ENCODE data around the gene RNF111. TPM values are rescaled to one million over a fixed set of nuclear protein-coding genes. Genes with fewer than 3 reads are reported as not detected.

RNF111 gene
- total RNA-seq, 1 donor from 2014 or later, result 37.8 TPM

DNA sequence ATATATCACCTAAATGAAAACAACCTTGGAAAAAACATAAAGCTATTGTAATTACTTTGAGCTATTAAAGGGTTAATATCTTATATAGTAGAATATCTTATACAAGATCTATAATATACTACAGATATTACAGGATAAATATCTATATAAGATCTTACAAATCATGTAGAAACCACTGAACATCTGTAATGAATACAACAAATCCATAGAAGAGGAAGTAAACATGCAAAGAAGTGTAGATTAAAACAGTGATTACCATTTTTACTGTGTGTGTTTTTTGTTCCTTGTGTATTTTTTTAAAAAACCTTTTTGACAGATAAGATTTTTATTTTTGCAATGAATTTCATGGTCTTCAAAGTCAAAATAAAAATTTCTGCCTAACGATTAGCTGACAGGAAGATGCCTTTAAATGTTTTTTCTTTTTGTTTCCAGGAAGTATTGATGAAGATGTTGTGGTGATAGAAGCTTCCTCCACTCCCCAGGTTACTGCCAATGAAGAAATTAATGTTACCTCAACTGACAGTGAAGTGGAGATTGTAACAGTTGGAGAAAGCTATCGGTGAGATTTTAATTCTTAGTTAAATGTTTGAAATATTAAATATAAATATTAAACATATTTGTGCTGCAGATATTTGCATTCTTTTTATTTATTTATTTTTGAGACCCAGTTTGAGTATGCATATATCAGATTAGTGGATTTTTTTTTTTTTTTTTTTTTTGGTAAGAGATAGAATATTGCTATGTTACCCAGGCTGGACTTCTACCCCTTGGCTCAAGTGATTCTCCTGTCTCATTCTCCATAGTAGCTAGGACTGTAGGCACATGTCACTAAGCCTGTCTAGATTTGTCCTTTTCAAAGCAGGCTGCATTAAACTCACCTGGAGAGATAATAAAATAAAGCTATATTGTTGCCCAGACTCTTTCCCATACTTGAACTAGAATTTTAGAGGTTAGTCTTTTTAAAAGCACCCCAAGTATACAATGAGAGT lies 64.7 kb downstream of the RNF111 start:
- intact Hi-C loops (cut with micrococcal nuclease), result loop anchor here (5.0 kb wide), 1 partner anchor 65 kb away; the partner anchor contains the start of gene RNF111

DNA sequence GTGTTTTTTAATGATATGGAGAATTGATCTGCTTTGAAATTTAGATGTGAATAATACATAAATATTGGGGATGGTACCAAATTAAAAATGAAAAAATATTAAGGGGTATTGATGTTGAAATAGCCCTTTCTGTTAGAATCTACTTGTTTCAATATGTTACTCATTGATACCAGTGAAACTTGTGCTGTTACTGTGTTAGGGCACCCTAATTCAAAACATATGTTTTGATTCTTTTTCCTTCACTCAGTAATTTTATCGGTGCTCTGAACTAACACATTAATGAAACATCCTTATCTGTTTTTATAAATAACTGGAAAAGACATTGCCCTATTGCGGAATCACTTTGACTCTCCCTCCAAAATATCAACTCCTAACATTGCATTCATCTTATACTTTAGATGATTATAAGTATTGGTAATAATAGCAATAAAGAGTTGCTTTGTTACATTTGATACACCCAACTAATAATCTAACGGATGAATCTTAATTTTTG lies 65.5 kb downstream of the RNF111 start:
- intact Hi-C loops (cut with micrococcal nuclease), result loop anchor here (5.0 kb wide), 1 partner anchor 66 kb away; the partner anchor contains the start of gene RNF111

DNA sequence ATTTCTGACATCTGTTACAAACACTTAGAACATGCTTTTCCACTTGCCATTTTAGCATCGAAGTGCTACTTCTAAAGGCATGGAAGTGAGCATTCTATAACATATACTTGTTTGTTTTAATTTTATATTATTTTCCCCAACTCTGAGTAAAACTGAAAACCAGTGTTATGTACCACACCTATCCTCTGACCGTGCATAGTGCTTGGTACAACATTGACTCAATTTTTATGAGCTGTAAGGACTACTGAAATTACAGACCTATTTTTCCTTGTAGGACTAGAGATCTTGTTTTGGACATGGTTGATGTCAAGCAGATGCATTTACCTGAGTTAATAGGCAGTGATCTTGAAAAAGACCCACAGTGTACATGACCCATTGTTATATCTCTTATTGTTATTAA lies 66.0 kb downstream of the RNF111 start:
- intact Hi-C loops (cut with micrococcal nuclease), result loop anchor here (5.0 kb wide), 1 partner anchor 66 kb away; the partner anchor contains the start of gene RNF111

DNA sequence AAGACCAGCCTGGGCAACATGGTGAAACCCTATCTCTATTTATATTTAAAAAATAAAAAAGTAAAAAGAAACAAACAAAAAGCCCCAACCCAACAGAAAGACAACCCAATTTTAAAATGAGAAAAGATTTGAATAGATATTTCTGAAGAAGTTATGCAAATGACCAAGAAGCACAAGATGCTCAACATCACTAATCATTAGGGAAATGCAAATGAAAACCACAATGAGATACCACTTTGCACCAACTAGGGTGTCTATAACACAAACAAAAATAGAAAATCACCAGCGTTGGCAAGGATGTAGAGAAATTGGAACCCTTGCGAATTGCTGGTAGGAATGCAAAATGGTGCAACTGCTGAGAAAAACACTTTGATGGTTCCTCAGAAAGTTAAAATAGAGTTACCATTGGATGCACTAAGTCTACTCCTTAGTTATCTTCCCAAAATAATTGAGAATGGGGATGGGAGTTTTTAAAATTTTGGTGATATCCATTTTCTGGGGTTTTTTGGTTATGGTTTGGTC lies 71.7 kb downstream of the RNF111 start:
- intact Hi-C loops (cut with micrococcal nuclease), result no loop called here

DNA sequence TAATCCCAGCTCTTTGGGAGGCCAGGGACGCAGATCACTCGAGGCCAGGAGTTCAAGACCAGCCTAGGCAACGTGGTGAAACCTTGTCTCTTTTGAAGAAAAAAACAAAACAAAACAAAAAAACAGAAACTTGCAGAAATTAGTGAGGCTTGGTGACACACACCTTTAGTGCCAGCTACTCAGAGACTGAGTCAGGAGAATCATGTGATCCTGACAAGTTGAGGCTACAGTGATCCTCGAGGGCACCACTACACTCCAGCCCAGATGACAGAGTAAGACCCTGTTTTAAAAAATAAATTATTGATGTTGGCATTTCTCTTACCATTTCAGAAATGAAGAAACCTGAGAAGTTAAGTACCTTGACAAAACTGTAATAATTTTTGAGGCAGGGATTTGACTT lies 72.9 kb downstream of the RNF111 start:
- intact Hi-C loops (cut with micrococcal nuclease), result no loop called here

DNA sequence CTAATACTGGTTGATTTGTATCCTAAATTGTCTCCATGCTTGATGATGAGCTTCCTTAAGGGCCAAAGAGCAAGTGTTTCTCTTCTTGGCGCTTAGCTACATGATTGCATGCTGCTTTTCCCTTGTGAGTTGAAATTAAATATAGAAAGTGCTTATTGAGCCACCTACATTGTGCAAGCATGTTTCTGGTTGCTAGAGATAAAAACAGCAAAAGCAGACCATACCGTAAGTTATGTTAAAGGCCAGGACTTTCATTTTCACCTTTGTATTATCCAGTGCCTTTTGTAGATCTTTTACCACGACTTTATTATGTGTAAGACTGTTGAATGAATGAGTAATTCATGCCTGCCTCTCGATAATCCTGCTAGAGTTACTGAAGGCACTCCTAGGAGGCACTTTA lies 75.6 kb downstream of the RNF111 start:
- intact Hi-C loops (cut with micrococcal nuclease), result no loop called here

DNA sequence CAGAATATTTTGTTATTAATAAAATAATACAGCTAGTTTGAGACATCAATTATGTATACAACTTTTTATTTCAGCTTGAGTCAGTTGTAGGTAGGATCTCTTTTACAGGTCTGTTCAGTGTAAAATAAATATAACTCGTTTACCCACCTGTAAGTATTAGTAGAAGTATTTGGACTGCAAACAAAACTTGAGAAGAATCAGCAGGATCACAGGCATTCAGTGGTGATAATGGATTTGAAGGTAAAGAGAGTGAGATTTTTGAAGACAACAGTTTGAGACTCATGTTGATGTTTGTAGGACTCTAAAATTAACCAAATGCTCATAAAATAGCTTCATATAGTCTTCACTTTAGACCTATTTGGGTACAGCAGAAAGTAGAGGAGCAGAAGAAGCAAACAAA lies 82.0 kb downstream of the RNF111 start:
- intact Hi-C loops (cut with micrococcal nuclease), result no loop called here

DNA sequence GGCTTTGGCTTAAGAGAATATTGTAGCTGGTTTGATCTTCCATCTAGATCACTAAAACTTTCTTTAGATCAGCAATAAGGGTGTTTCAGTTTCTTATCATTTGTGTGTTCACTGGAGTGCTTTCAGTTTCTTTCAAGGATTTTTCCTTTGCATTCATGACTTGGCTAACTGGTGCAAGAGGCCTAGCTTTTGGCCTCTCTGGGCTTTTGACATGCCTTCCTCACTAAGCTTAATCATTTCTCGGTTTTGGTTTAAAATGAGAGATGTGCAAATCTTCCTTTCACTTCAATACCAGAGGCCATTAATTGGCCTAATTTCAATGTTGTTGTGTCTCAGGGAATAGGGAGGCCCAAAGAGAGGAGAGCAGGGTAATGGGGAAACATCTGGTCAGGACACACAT lies 87.1 kb downstream of the RNF111 start:
- intact Hi-C loops (cut with micrococcal nuclease), result no loop called here

DNA sequence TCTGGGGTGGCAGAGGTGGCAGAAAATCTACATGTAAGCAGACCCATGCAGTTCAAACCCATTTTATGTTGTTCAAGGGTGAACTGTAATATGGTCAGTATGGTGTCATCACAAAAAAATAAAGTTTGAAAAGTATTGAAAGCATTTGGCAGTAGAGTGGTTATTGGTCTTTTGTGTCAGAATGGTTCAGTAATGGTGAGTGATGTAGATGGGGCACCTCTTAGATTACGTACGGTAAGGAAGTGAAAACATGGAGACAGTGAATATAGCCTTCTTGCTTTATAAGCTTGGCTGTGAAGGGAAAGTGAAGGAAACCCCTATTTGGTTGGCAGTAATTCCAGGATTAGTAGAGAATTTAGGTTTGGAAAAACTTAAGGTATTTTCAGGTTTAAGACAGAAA lies 100.3 kb downstream of the RNF111 start:
- intact Hi-C loops (cut with micrococcal nuclease), result no loop called here

DNA sequence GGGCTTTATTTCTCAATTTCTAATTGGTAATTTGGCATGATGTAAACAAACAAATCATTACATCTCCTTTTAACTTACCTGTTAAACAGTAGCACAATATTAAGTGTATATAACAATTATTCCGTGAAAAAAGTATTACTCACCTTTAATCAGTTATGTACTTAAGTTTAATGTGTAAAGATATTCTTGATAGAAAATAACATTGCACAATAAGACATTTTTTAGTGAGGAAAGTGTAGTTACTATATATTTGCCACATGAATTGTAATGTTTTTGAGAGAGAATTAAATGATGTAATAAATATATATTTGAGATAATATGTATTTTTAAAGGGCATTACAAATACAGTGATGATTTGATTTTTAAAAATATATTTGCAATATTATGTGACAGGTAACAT lies 106.6 kb downstream of the RNF111 start:
- intact Hi-C loops (cut with micrococcal nuclease), result no loop called here

DNA sequence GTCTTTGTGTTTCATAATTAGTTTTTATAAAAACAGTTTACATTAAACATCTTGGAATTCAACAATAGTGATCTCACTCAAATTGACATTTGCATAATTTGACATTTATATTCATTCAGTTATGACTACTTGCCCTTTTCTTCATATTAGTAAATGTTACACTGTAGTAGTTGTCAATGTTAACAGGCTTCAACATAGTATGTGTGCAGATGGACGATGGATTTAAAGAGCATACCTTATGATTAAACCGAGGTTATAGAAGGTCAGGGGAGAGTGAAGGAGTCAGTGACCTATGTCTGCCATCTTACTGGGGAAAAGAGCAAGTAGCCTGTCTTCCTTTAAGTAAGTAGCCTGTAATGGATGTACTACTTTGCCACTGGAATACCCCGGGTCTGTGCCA lies 109.0 kb downstream of the RNF111 start:
- intact Hi-C loops (cut with micrococcal nuclease), result no loop called here

DNA sequence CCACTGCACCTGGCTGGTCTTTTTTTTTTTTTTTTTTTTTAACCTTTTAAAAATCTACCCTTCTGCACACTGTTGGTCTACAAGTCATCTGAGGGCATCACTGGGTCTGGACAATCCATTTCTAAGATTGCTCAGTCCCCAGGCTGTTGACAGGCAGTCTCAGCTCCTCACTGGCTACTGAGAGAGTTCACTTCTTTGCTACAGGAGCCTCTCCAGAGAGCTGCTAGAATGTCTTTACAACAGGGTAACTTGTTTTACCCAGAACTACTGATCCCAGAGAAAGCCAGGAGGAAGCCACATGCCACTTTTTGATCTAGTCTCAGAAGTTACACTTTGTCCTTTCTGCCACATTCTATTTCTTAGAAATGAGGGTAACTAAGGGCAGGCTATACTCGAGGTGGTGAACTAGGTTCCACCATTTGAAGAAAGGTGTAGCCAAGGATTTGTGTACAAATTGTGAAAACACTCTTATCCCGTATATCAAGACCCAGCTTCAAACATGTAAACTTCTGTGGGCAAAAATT lies 111.8 kb downstream of the RNF111 start:
- intact Hi-C loops (cut with micrococcal nuclease), result no loop called here

DNA sequence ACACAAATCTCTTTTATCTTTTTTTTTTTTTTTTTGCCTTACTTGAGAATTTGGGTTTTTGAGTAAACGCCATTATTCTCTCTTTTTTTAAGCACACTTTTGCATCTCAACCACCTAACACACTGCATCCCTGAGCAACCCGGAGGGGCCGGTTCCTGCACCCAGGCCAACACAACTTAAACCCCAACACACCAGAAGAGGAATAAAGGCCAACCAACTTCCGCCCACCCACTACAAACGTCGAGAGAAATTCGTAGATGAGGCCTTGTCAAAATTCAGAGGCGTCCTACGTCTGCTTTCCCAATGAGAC lies 117.1 kb downstream of the RNF111 start:
- intact Hi-C loops (cut with micrococcal nuclease), result no loop called here

DNA sequence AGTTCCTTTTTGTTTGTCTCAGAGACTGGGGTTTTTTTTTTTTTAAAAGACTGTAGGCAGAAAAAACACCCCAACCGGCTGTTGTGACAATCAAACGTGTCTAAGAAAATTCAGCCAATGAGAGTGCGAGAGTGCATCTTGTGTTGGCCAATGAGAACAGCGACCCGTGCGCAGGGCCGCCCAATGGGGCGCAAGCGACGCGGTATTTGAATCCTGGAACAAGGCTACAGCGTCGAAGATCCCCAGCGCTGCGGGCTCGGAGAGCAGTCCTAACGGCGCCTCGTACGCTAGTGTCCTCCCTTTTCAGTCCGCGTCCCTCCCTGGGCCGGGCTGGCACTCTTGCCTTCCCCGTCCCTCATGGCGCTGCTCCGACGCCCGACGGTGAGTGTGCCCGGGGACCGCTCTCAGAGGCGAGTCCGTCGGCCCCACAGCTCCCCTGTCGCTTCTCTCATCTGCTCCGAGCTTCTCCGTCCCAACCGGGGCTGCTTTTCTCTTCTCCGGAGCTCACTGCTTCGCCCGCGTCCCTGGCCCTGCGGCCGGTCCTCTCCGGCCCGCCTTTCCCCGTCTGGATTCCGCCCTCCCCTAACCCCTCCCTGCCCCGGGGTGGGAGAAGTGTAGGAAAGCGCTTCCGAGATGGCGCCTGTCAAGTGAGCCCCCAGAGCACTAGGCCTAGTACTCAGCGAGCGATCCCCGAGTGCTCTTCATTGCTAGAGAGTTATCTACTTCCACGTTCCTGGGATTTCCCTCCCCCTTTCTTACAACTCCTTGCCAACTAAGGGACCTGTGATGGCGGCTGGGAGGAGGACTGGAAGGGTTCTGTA lies 117.7 kb downstream of the RNF111 start, which contains the start of gene CCNB2:
CCNB2 (plus strand) TSS at position 235 of the 821 bp plus-strand sequence; CDS start at position 358, 123 bp downstream.
- intact Hi-C loops (cut with micrococcal nuclease), result loop anchor here (1.0 kb wide), 2 partner anchors 118 to 171 kb away; partner anchors contain the start of gene RNF111

DNA sequence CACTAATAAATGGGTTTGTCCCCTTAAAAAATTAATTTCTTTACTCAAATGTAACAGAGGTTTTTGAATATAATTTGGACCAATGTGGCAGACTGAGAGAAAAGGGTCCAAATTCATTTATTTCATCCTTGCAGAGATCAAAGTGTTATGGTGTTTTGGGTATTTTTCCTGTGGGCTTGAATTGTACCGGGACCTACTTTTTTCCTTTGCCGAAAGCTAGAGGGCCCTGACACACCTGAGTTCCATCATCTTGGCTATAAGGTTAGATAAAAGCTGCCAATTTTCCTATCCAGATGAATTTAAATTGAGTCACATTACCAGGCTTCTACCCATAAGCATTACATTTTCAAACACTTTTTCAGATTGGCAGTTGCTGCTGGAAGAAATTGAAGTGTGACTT lies 118.4 kb downstream of the RNF111 start:
- intact Hi-C loops (cut with micrococcal nuclease), result loop anchor here (1.0 kb wide), 2 partner anchors 119 to 172 kb away; partner anchors contain the start of gene RNF111

DNA sequence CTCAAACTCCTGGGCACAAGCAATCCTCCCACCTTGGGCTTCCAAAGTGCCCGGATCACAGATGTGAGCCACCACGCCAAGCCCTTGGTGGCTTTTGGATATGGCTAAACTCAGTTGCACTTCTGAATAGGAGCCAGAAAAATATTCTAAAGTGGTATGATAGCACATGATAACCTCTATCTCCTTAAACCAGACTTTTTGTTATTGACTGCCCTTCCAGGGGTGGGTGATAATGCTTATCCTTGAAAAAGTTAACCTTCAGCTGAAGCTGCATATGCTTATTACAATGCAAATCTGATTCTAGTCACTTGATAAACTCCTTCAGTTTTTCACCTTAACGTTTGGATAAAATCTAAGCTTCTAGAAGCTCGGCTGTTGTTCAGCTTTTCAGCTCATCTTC lies 123.8 kb downstream of the RNF111 start:
- intact Hi-C loops (cut with micrococcal nuclease), result no loop called here

DNA sequence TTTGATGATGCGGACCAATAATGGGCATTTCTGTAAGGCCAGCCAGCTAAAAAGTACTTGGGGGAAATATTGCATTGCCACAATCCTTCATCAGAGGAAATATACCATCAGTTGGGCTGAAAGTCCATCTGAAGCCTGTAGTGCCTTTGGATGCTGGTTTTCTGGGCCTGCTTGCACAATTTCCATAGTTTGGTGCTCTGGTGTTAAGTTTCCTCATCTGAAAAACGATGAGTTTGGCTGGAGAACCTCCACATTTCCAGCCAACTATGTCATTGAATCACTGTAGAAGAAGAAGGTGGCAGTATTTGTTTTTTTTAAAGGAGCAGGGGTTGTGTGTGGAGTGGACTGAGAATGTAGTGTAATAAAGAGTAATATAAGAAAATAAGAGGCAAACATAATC lies 127.6 kb downstream of the RNF111 start:
- intact Hi-C loops (cut with micrococcal nuclease), result no loop called here

DNA sequence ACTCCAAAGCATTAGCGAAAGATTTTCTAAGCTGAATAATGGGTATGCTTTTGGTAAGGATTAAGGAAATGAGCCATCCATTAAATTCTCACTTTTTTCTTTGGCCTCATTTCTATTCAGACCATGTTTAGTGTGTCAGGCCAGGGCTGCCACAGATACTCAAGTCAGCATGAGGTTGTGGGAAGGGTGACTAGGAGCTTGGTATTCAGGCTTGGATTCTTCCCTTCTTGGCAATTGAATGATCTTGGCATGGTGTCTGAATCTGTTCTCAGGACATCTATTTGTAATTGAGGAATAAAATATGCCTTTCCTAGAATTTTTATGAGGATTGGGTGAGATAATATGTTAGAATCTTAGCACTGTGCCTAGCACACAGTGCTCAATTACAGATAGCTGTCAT lies 128.7 kb downstream of the RNF111 start:
- intact Hi-C loops (cut with micrococcal nuclease), result no loop called here

DNA sequence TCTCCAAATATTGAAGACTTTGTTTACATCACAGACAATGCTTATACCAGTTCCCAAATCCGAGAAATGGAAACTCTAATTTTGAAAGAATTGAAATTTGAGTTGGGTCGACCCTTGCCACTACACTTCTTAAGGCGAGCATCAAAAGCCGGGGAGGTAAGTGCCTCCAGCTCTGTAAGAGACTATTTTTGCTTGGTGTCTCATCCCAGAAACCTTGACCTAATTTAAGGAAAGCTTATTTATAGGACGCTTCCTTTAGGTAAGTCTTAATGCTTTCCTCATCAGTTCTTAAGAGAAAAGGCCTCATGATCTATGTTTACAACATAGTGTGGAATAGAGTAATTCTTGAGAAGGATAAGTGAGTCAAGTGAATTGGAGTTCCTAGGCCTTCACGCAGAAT lies 129.3 kb downstream of the RNF111 start:
- intact Hi-C loops (cut with micrococcal nuclease), result no loop called here

DNA sequence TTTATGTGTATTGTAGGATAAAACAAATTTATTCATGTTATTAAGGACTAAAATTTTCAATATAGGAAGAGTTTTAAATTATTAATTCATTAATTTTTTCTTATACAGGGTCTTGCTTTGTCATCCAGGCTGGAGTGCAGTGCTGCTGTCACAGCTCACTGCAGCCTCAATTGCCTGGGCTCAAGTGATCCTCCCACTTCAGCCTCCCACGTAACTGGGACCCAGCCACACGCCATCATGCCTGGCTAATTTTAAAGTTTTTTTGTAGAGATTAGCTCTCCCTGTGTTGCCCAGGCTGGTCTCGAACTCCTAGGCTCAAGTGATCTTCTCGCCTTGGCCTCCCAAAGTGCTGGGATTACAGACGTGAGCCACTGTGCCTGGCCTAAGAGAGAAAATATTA lies 132.2 kb downstream of the RNF111 start:
- intact Hi-C loops (cut with micrococcal nuclease), result no loop called here

DNA sequence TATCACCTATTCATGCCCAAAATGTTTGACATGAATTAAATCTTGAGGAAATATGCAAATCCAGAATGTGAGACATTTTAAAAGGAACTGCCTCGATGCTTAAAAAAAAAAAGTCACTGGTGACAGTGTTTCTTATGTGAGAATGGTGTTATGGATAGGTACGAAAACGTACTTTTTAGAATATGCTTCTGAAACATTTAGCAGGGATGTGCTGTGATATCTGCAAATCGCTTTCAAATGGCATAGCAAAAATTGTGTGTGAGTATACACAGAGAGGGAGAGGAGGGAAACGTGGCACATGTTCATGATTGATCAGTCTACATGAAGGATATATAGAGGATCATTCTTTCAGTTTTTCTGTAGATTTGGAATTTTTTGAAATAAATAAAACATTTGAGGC lies 133.5 kb downstream of the RNF111 start:
- intact Hi-C loops (cut with micrococcal nuclease), result no loop called here

Measured in T-helper 2 cell treated with Interferon-gamma antibody and Interleukin-4, amounts not matched to agents 100 ng/mL and 5 ng/mL, for 36 hours (primary cell).